ENCODE measurements around the gene MYO9B.
"Not testable (repeated sequence)": the region's sequence is repeated elsewhere in the genome, so short reads cannot be mapped to it uniquely, and the experiment has no call there.

The MYO9B gene

GRCh38 chr19:17113127-17113785 is 37.7 kb downstream of the MYO9B start:
- no peak for DNase-seq

- DNase-seq = no peak
Measured at GRCh38 chr19:17114414-17114831, 38.8 kb downstream of the MYO9B start.

- DNase-seq = peak in 12 of 56 donors; percentile 3 to 33 (median 13)
Measured at GRCh38 chr19:17116996-17117702, 41.6 kb downstream of the MYO9B start.

- no peak for DNase-seq
Measured at GRCh38 chr19:17118957-17119356, 43.4 kb downstream of the MYO9B start.

- DNase-seq = no peak
Measured at GRCh38 chr19:17121736-17122293, 46.2 kb downstream of the MYO9B start.

GRCh38 chr19:17123041-17123440 is 47.5 kb downstream of the MYO9B start:
- DNase-seq = no peak

GRCh38 chr19:17124025-17124424 is 48.4 kb downstream of the MYO9B start:
- DNase-seq = no peak

- DNase-seq = peak in 1 of 56 donors; percentile 21
Measured at GRCh38 chr19:17125062-17125727, 49.6 kb downstream of the MYO9B start.

GRCh38 chr19:17125728-17126677 is 50.4 kb downstream of the MYO9B start:
- peak in 34 of 56 donors; percentile 9 to 70 (median 48) for DNase-seq

GRCh38 chr19:17127671-17128070 is 52.1 kb downstream of the MYO9B start:
- no peak for DNase-seq

- no peak for DNase-seq
Measured at GRCh38 chr19:17128403-17128802, 52.8 kb downstream of the MYO9B start.

- no peak for DNase-seq
Measured at GRCh38 chr19:17128820-17129219, 53.2 kb downstream of the MYO9B start.

- DNase-seq = no peak
Measured at GRCh38 chr19:17129377-17129776, 53.8 kb downstream of the MYO9B start.

- DNase-seq = peak in 47 of 56 donors; percentile 9 to 89 (median 45)
Measured at GRCh38 chr19:17135001-17135853, 59.6 kb downstream of the MYO9B start.

GRCh38 chr19:17136021-17136420 is 60.4 kb downstream of the MYO9B start:
- DNase-seq = no peak

GRCh38 chr19:17136617-17137016 is 61.0 kb downstream of the MYO9B start:
- no peak for DNase-seq

- DNase-seq = no peak
Measured at GRCh38 chr19:17137417-17137816, 61.8 kb downstream of the MYO9B start.

- not testable (repeated sequence) for DNase-seq
Measured at GRCh38 chr19:17138052-17138846, 62.7 kb downstream of the MYO9B start.

Measured in amygdala (tissue), 56 donors.